Lower lobe of right lung (tissue), 2 donors: Measurements from ENCODE around the gene CCM2L. TPM values are rescaled to one million over a fixed set of nuclear protein-coding genes. Genes with fewer than 3 reads are reported as not detected.

Experiments
- ATAC-seq, 2 donors: fragments of 200-7000 bp; cut with Tn5 transposase; one replicate each; pipeline ENCODE4 v1.9.1; 2020 to 2022; ENCODE audit warnings: mild to moderate bottlenecking in 2 of 2, moderate library complexity in 2 of 2
- DNase-seq: peaks from one replicate; pipeline ENCODE4 v3.0.0-alpha.2; 2020
- H3K27ac ChIP-seq: fragments of 200-600 bp; one replicate; pipeline ENCODE4 v1.8.0; 2022
- H3K27me3 ChIP-seq: fragments of 200-600 bp; one replicate; pipeline ENCODE4 v1.8.0; 2022; ENCODE audit warnings: low read depth
- H3K36me3 ChIP-seq: fragments of 200-600 bp; one replicate; pipeline ENCODE4 v1.8.0; 2022; ENCODE audit warnings: mild to moderate bottlenecking
- H3K4me1 ChIP-seq: fragments of 200-600 bp; one replicate; pipeline ENCODE4 v1.8.0; 2022
- H3K4me3 ChIP-seq: fragments of 200-600 bp; one replicate; pipeline ENCODE4 v1.8.0; 2022; ENCODE audit warnings: mild to moderate bottlenecking
- H3K9me3 ChIP-seq: fragments of 200-600 bp; one replicate; pipeline ENCODE4 v1.8.0; 2022
- CTCF ChIP-seq: fragments of 200-600 bp; IDR thresholded peaks from one replicate; pipeline ENCODE4 v1.8.0; 2022; ENCODE audit warnings: antibody characterized with exemption, mild to moderate bottlenecking
- intact Hi-C: fragments of 100-400 bp; cut with DNase I; formaldehyde crosslinking; loops from one replicate; pipeline ENCODE4 v1.11.0; 2022
- total RNA-seq: library from RNA; stranded (reverse); fragmentation: NEBNext Ultra II Directional; extraction: Animal tissue kit (Norgen Biotek cat#: 25700); gene quantifications from one replicate; pipeline ENCODE4 v1.2.1, GENCODE V29; 2021
- donor health status: DM: no; HTN: yes; CAD: no; lungs with severe emphysema.

CCM2L gene
- total RNA-seq, 1 donor from 2014 or later, result 18.8 TPM

GRCh38 chr20:32050324-32050841, 40.1 kb downstream of the CCM2L start:
- TF ChIP-seq CTCF, result no peak
- Histone ChIP-seq H3K36me3 (no peaks in the 10 kb centered on the region), H3K4me1 (peaks cover 12% of the 10 kb centered on the region), H3K4me3 (no peak overlapping the region), H3K27ac (no peak overlapping the region), H3K9me3 (no peaks in the 10 kb centered on the region), H3K27me3 (peaks cover 42% of the 10 kb centered on the region)
- DNase-seq, result no peak
- no peak for ATAC-seq
- intact Hi-C loops, result no loop called here

- peaks cover 42% of the 10 kb centered on the region for H3K27me3 ChIP-seq
- DNase-seq (peak; percentile 79), ATAC-seq (peak; percentile 76 to 82)
- no peak for TF ChIP-seq CTCF
- intact Hi-C loops, result no loop called here
- H3K4me1 ChIP-seq, result peaks cover 12% of the 10 kb centered on the region
- peak overlapping the region; percentile 53 for H3K4me3 ChIP-seq
- H3K36me3 ChIP-seq, result no peaks in the 10 kb centered on the region
- H3K9me3 ChIP-seq, result no peaks in the 10 kb centered on the region
- peak overlapping the region; percentile 84 for H3K27ac ChIP-seq
Observed at GRCh38 chr20:32050851-32051556, 40.8 kb downstream of the CCM2L start.

- Histone ChIP-seq H3K27ac (peak overlapping the region; percentile 84), H3K4me1 (peaks cover 12% of the 10 kb centered on the region), H3K4me3 (peak overlapping the region; percentile 53), H3K36me3 (no peaks in the 10 kb centered on the region), H3K27me3 (peaks cover 42% of the 10 kb centered on the region), H3K9me3 (no peaks in the 10 kb centered on the region)
- intact Hi-C loops, result no loop called here
- no peak for ATAC-seq
- TF ChIP-seq CTCF, result no peak
- DNase-seq, result no peak
Observed at GRCh38 chr20:32051720-32052089, 41.5 kb downstream of the CCM2L start.

- no peak for TF ChIP-seq CTCF
- peak; percentile 82 for DNase-seq
- Histone ChIP-seq H3K27me3 (peaks cover 42% of the 10 kb centered on the region), H3K27ac (peak within 1 kb of the TSS; percentile 84), H3K36me3 (no peaks in the 10 kb centered on the region), H3K4me1 (peaks cover 12% of the 10 kb centered on the region), H3K4me3 (peak within 1 kb of the TSS; percentile 53), H3K9me3 (no peaks in the 10 kb centered on the region)
- intact Hi-C loops, result no loop called here
- peak; percentile 88 to 90 for ATAC-seq
Observed at GRCh38 chr20:32052090-32052777, 42.0 kb downstream of the CCM2L start, which contains the start of gene HCK. HCK (plus strand) TSS chr20:32052242.

GRCh38 chr20:32052778-32053362, 42.6 kb downstream of the CCM2L start:
- Histone ChIP-seq H3K4me1 (peaks cover 12% of the 10 kb centered on the region), H3K27me3 (peaks cover 42% of the 10 kb centered on the region), H3K27ac (peak overlapping the region; percentile 84), H3K4me3 (peak overlapping the region; percentile 53), H3K9me3 (no peaks in the 10 kb centered on the region), H3K36me3 (no peaks in the 10 kb centered on the region)
- TF ChIP-seq CTCF, result no peak
- ATAC-seq (peak; percentile 69 to 86), DNase-seq (peak; percentile 90)
- intact Hi-C loops, result no loop called here
